Measurements from ENCODE around the gene C1orf116. TPM values are rescaled to one million over a fixed set of nuclear protein-coding genes. Genes with fewer than 3 reads are reported as not detected.

C1orf116 gene
- 0.14 TPM in 1 of 2 replicates, not detected in the other for total RNA-seq

DNA sequence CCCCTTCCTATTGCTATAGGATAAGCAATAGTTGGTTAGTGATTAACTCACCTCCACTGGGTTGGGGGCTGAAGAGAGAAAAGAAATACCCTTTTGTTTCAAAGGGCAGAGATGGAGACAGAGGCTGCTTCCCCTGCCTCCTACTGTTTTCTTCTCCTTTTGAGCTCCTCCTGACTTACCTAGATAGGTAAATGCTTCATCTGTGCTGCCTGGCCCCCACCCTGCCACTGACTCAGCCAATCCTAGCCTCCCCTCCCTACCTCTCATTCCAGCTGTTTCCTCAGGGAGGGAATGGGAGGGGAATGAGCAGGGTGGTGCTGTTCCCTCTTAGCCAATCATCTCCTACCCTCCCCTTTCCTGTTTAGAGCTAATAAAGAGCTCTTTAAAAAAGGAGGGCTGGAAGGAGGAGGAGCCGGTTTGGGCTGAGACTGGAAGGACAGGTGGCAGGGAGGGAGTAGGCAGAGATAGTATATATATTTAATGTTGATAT, at the start of gene C1orf116:
TSS of gene C1orf116 (minus strand) at position 229 of the 490 bp plus-strand sequence. CDS start 5,158 bp downstream, outside the sequence.

DNA sequence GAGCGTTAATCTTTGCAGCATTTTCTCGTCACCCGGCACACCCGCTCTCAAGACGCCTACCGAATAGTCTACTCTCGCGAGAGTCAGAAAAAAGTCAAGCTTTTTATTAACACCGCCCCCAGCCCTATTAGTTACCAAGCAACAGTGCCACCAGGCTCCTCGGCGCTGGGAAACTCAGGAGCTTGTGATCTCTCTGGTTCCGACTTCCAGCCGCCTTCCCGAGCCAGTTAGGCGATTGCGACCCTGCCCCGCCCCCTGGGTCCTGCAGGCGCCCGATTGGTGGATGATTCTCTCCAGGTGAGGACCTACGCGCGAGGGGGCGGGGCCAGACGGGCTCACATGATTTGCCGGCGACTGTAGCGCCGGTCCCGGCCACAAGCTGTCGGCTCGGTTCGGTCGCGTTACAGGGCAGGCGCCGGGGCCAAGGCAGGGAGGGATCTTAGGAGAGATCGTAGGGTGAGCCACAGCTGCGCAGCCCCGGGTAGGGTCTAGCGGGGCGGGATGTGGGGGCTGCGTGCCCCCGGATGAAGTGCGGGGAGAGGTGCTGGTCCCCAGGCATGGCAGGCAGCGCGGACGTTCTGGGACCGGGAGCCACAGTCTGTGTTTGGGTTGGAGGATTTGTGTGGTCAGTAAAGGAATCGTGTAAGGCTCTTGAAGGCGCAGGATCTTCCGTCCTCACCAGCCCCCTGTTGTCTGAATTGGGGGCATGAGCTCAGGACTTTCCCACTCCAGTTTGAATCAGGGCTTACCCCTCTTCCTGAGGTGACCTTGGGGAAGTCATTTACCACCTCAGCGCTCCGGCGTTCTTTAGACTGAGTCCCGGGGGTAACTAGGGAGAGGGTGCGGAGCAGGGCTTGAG, 20.6 kb upstream of the C1orf116 start, which contains the start of gene PFKFB2:
TSS of gene PFKFB2 (plus strand) at position 365 of the 859 bp plus-strand sequence. CDS start 1,443 bp downstream, outside the sequence.

GRCh38 chr1:207051191-207051943, 18.8 kb upstream of the C1orf116 start, which contains the start of gene YOD1:
Gene YOD1 (minus strand): TSS chr1:207051208. CDS start chr1:207051030, 178 bp downstream.

DNA sequence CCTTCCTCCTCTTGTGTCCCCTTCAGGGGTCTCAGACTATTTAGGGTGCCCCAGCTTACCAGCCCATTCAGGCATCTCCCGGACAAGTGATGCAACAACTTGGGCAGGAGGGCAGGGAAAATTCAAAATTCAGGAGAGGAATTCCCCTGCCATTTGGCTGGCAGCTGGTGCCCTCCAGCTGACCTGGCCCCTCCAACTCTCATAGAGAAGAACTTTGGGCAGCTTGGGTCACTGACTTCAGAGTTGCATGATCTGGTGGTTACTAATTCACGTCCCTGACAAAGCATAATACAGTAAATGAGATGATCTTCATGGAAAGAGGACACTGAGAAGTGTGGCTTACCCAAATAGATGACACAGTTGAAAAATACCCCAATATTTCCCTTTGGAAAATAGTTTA, 62.1 kb downstream of the C1orf116 start, which contains the start of gene FCAMR:
TSS of gene FCAMR (minus strand) at position 15 of the 400 bp plus-strand sequence. CDS start 335 bp downstream, outside the sequence.

Other genes with a start within 250 kb of the C1orf116 start
- gene IL20, start 167.1 kb downstream of the C1orf116 start, total RNA-seq = 0.29 and 0.44 TPM in 2 replicates
- 164 and 175 TPM in 2 replicates for gene IL24, start 135.3 kb downstream of the C1orf116 start, total RNA-seq
- gene FCMR, start 110.8 kb downstream of the C1orf116 start, total RNA-seq = 4.3 and 7.7 TPM in 2 replicates
- not detected in 2 replicates for gene PIGR, start 86.3 kb downstream of the C1orf116 start, total RNA-seq
- gene FCAMR, start 62.3 kb downstream of the C1orf116 start, total RNA-seq = not detected in 2 replicates
- gene YOD1, start 18.5 kb upstream of the C1orf116 start, total RNA-seq = 6.1 and 13.5 TPM in 2 replicates
- gene PFKFB2, start 20.5 kb upstream of the C1orf116 start, total RNA-seq = 5.3 and 7.4 TPM in 2 replicates
- 0.72 and 2.4 TPM in 2 replicates for gene C4BPB, start 56.1 kb upstream of the C1orf116 start, total RNA-seq
- gene C4BPA, start 71.5 kb upstream of the C1orf116 start, total RNA-seq = not detected in 2 replicates

Data from placental pericyte (primary cell).